ENCODE measurements around the gene TAAR8.

The TAAR8 gene

GRCh38 chr6:132512638-132513632, 39.5 kb upstream of the TAAR8 start, which contains the start of gene STX7:
Gene STX7 (minus strand): TSS chr6:132513116. CDS start chr6:132503530, 9,586 bp downstream.
- Histone ChIP-seq H3K4me1 (ENCODE audit: control insufficient read depth, insufficient read depth, low read length) (peaks cover 5% of the 10 kb centered on the region), H3K27ac (ENCODE audit: extremely low read depth, low read depth, low read length) (peak within 1 kb of the TSS; percentile 6; the same call in 1 of the 2 replicates), H3K4me3 (ENCODE audit: low read depth, low read length) (peak within 1 kb of the TSS; percentile 85), H3K9me3 (ENCODE audit: control insufficient read depth, insufficient read depth, low read depth, low read length) (no peaks in the 10 kb centered on the region), H3K36me3 (ENCODE audit: control insufficient read depth in 2 of 2, insufficient read depth in 1 of 2, low read length in 2 of 2) (peaks cover 5% of the 10 kb centered on the region in 2 experiments; a peak in 2 of 3 replicates)
- CTCF ChIA-PET: interaction anchor here (0.6 to 1.3 kb wide), 6 partner anchors 14 to 563 kb away, joined by 3 to 12 read pairs (median 6); no protein-coding TSS in a partner anchor
- POLR2A ChIA-PET: interaction anchor here (0.6 to 1.7 kb wide), 13 partner anchors 11 to 563 kb away, joined by 3 to 13 read pairs (median 4); partner anchors contain the start of genes CCN2, RPS12, SLC18B1 and TAAR9
- TF ChIP-seq ZNF785 (tag by site-specific recombination; IDR thresholded peaks at IDR 0.05) (0 out of 2 replicates have a peak, but pooled peaks have one; percentile 28), ZNF677 (tag by site-specific recombination; IDR thresholded peaks at IDR 0.05) (no peak), EGR2 (tag by site-specific recombination; IDR thresholded peaks at IDR 0.05; ENCODE audit: low read depth) (peak; percentile 86), ZNF692 (tag by site-specific recombination; IDR thresholded peaks at IDR 0.05) (peak; percentile 54; the same call in 1 of the 2 replicates), ZNF155 (tag by site-specific recombination; IDR thresholded peaks at IDR 0.05) (no peak), ZNF600 (tag by site-specific recombination; IDR thresholded peaks at IDR 0.05) (peak; percentile 73), SCRT1 (tag by site-specific recombination; IDR thresholded peaks at IDR 0.05; ENCODE audit: borderline replicate concordance) (no peak), MZF1 (tag by site-specific recombination; IDR thresholded peaks at IDR 0.05; ENCODE audit: borderline replicate concordance) (peak; percentile 23; the same call in 1 of the 2 replicates), ZNF132 (tag by site-specific recombination; IDR thresholded peaks at IDR 0.05; ENCODE audit: borderline replicate concordance) (no peak), ZNF791 (tag by site-specific recombination; IDR thresholded peaks at IDR 0.05) (no peak), ZNF664 (tag by site-specific recombination; IDR thresholded peaks at IDR 0.05) (no peak), ZBTB11 (tag by site-specific recombination; conservative IDR thresholded peaks at IDR 0.05; ENCODE audit: low read depth) (no peak), ATF2 (tag by site-specific recombination; IDR thresholded peaks at IDR 0.05; ENCODE audit: low read depth) (no peak), ZNF654 (tag by site-specific recombination; IDR thresholded peaks at IDR 0.05; ENCODE audit: low read depth) (no peak), ZNF335 (tag by site-specific recombination; conservative IDR thresholded peaks at IDR 0.05) (peak; percentile 84), ZNF366 (tag by site-specific recombination; conservative IDR thresholded peaks at IDR 0.05) (peak; percentile 34; the same call in 1 of the 2 replicates), SP3 (tag by site-specific recombination; IDR thresholded peaks at IDR 0.05) (peak; percentile 70), REST (tag by site-specific recombination; IDR thresholded peaks at IDR 0.05) (peak; percentile 75)
- TF ChIP-seq, protein P1, sequence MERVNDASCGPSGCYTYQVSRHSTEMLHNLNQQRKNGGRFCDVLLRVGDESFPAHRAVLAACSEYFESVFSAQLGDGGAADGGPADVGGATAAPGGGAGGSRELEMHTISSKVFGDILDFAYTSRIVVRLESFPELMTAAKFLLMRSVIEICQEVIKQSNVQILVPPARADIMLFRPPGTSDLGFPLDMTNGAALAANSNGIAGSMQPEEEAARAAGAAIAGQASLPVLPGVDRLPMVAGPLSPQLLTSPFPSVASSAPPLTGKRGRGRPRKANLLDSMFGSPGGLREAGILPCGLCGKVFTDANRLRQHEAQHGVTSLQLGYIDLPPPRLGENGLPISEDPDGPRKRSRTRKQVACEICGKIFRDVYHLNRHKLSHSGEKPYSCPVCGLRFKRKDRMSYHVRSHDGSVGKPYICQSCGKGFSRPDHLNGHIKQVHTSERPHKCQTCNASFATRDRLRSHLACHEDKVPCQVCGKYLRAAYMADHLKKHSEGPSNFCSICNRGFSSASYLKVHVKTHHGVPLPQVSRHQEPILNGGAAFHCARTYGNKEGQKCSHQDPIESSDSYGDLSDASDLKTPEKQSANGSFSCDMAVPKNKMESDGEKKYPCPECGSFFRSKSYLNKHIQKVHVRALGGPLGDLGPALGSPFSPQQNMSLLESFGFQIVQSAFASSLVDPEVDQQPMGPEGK (tag by site-specific recombination; IDR thresholded peaks at IDR 0.05): peak; percentile 25; the same call in 1 of the 2 replicates
- TF ChIP-seq, protein P2, sequence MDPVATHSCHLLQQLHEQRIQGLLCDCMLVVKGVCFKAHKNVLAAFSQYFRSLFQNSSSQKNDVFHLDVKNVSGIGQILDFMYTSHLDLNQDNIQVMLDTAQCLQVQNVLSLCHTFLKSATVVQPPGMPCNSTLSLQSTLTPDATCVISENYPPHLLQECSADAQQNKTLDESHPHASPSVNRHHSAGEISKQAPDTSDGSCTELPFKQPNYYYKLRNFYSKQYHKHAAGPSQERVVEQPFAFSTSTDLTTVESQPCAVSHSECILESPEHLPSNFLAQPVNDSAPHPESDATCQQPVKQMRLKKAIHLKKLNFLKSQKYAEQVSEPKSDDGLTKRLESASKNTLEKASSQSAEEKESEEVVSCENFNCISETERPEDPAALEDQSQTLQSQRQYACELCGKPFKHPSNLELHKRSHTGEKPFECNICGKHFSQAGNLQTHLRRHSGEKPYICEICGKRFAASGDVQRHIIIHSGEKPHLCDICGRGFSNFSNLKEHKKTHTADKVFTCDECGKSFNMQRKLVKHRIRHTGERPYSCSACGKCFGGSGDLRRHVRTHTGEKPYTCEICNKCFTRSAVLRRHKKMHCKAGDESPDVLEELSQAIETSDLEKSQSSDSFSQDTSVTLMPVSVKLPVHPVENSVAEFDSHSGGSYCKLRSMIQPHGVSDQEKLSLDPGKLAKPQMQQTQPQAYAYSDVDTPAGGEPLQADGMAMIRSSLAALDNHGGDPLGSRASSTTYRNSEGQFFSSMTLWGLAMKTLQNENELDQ (tag by site-specific recombination; IDR thresholded peaks at IDR 0.05; ENCODE audit: low read depth): no peak

Data from HEK293 (cell line).